Erythroblast (primary cell): ENCODE data around the gene DNTTIP2.
A peak's percentile ranks its signal among the peaks of the same experiment; 100 is the strongest.

Experiments used
- DNase-seq, 2 experiments: peaks; one replicate each; lab custom pipeline; 2025; lab: John Stamatoyannopoulos, UW
- GATA1 ChIP-seq: IDR thresholded peaks from 2 replicates; pipeline ENCODE4 v1.6.1; 2011; ENCODE audit warnings: low read depth, mild to moderate bottlenecking, control low read depth, low read length, moderate library complexity
- POLR2A ChIP-seq: IDR thresholded peaks from 2 replicates; pipeline ENCODE4 v1.6.1; 2011; ENCODE audit warnings: mild to moderate bottlenecking, low read length

Gene DNTTIP2

GRCh38 chr1:93853940-93854339, 25.1 kb downstream of the DNTTIP2 start:
- TF ChIP-seq POLR2A = no peak
- DNase-seq = no peak

GRCh38 chr1:93851878-93852277, 27.1 kb downstream of the DNTTIP2 start:
- no peak for DNase-seq
- TF ChIP-seq POLR2A (no peak), GATA1 (no peak)

GRCh38 chr1:93851327-93851712, 27.7 kb downstream of the DNTTIP2 start:
- TF ChIP-seq POLR2A (no peak), GATA1 (no peak)
- peak; percentile 19 to 56 for DNase-seq

GRCh38 chr1:93850687-93851326, 28.2 kb downstream of the DNTTIP2 start:
- DNase-seq = peak; percentile 65 to 72

GRCh38 chr1:93848350-93848883, 30.6 kb downstream of the DNTTIP2 start:
- TF ChIP-seq GATA1 = no peak
- TF ChIP-seq POLR2A = no peak
- no peak for DNase-seq

- DNase-seq = peak; percentile 81 to 88
- TF ChIP-seq GATA1 = no peak
- TF ChIP-seq POLR2A = peak; percentile 13
These were observed 31.2 kb downstream of the DNTTIP2 start for GRCh38 chr1:93847811-93848288.

- peak; percentile 30 for TF ChIP-seq POLR2A
- no peak for TF ChIP-seq GATA1
- peak; percentile 92 to 98 for DNase-seq
These were observed 31.8 kb downstream of the DNTTIP2 start for GRCh38 chr1:93846992-93847810.

- peak; percentile 85 to 87 for DNase-seq
- no peak for TF ChIP-seq GATA1
- peak; percentile 28 for TF ChIP-seq POLR2A
These were observed 32.6 kb downstream of the DNTTIP2 start for GRCh38 chr1:93846206-93846991.

GRCh38 chr1:93845538-93846205, 33.3 kb downstream of the DNTTIP2 start:
- peak in 1 of 2 experiments; percentile 61 for DNase-seq
- TF ChIP-seq POLR2A (no peak), GATA1 (no peak)

GRCh38 chr1:93844262-93845045, 34.6 kb downstream of the DNTTIP2 start:
- peak; percentile 86 to 87 for DNase-seq
- TF ChIP-seq POLR2A (no peak), GATA1 (no peak)

GRCh38 chr1:93842750-93843500, 36.1 kb downstream of the DNTTIP2 start:
- DNase-seq = no peak
- no peak for TF ChIP-seq GATA1
- TF ChIP-seq POLR2A = no peak

- TF ChIP-seq POLR2A = no peak
- no peak for TF ChIP-seq GATA1
- DNase-seq = no peak
These were observed 37.2 kb downstream of the DNTTIP2 start for GRCh38 chr1:93841771-93842170.
